HepG2 (cell line): ENCODE results near the gene PRSS33. TPM values are rescaled to one million over a fixed set of nuclear protein-coding genes. Genes with fewer than 3 reads are reported as not detected.
A peak's percentile ranks its signal among the peaks of the same experiment; 100 is the strongest.

ENCODE experiments used
- AFF4 ChIP-seq: sonication (generic); formaldehyde crosslinking; IDR thresholded peaks from 2 replicates; pipeline ENCODE4 v1.4.0; 2020; ENCODE audit warnings: missing genetic modification reagents
- ATF7 ChIP-seq, 2 experiments: fragments of 450-650 bp in 1 of 2; sonication (generic) in 1 of 2; formaldehyde crosslinking in 1 of 2; IDR thresholded peaks; 2 replicates each; pipeline versions ENCODE4 v1.4.0 to v1.6.1; 2016 to 2020; ENCODE audit warnings: antibody characterized with exemption in 1 of 2, mild to moderate bottlenecking in 1 of 2, missing genetic modification reagents in 1 of 2
- CBX5 ChIP-seq: sonication (generic); formaldehyde crosslinking; IDR thresholded peaks from 2 replicates; pipeline ENCODE4 v1.4.0; 2020; ENCODE audit warnings: missing genetic modification reagents, borderline replicate concordance
- DMAP1 ChIP-seq: IDR thresholded peaks from 2 replicates; pipeline ENCODE4 v1.6.1; 2016
- ELF1 ChIP-seq: sonication (generic); formaldehyde crosslinking; IDR thresholded peaks from 2 replicates; pipeline ENCODE4 v1.4.0; 2020; ENCODE audit warnings: missing genetic modification reagents
- HIVEP1 ChIP-seq: sonication (generic); formaldehyde crosslinking; IDR thresholded peaks from 2 replicates; pipeline ENCODE4 v1.4.0; 2020; ENCODE audit warnings: mild to moderate bottlenecking, missing genetic modification reagents
- HNRNPK ChIP-seq: fragments of 200-400 bp; formaldehyde crosslinking; IDR thresholded peaks from 2 replicates; pipeline ENCODE4 v1.6.1; 2018; ENCODE audit warnings: low read length, low read depth, moderate library complexity, mild to moderate bottlenecking; ENCODE audit not compliant: poor library complexity, severe bottlenecking
- MEIS2 ChIP-seq: sonication (generic); formaldehyde crosslinking; IDR thresholded peaks from 2 replicates; pipeline ENCODE4 v1.9.0; 2021; ENCODE audit warnings: mild to moderate bottlenecking, missing genetic modification reagents
- NAIF1 ChIP-seq: sonication (generic); formaldehyde crosslinking; IDR thresholded peaks from 2 replicates; pipeline ENCODE4 v1.5.0; 2020; ENCODE audit warnings: mild to moderate bottlenecking, missing genetic modification reagents, borderline replicate concordance
- RCOR2 ChIP-seq: IDR thresholded peaks from 2 replicates; pipeline ENCODE4 v1.6.1; 2016; ENCODE audit warnings: missing biosample characterization, missing genetic modification reagents
- REST ChIP-seq, 2 experiments: IDR thresholded peaks; 2 replicates each; pipeline ENCODE4 v1.6.1; 2011 to 2012; ENCODE audit warnings: low read length in 2 of 2, borderline replicate concordance in 1 of 2, low read depth in 1 of 2, mild to moderate bottlenecking in 1 of 2, moderate library complexity in 1 of 2
- SOX13 ChIP-seq, 3 experiments: fragments of 450-650 bp in 1 of 3; sonication (generic) in 1 of 3; formaldehyde crosslinking in 1 of 3; IDR thresholded peaks in 2 of 3; conservative IDR thresholded peaks in 1 of 3; 2 replicates each; pipeline versions ENCODE4 v1.5.0 to v1.6.1; 2016 to 2020; ENCODE audit warnings: antibody characterized with exemption in 1 of 3, mild to moderate bottlenecking in 1 of 3, missing compliant biosample characterization in 1 of 3, missing genetic modification reagents in 1 of 3, moderate library complexity in 1 of 3
- TAF15 ChIP-seq: fragments of 200-400 bp; formaldehyde crosslinking; IDR thresholded peaks from one replicate; pipeline ENCODE4 v1.6.1; 2018; ENCODE audit warnings: mild to moderate bottlenecking, low read depth, low read length; ENCODE audit not compliant: poor library complexity, severe bottlenecking
- TOPORS ChIP-seq: sonication (generic); formaldehyde crosslinking; IDR thresholded peaks from 2 replicates; pipeline ENCODE4 v1.8.0; 2023; ENCODE audit warnings: mild to moderate bottlenecking, missing genetic modification reagents
- YY1 ChIP-seq: IDR thresholded peaks from 2 replicates; pipeline ENCODE4 v1.6.1; 2011; ENCODE audit warnings: low read length, low read depth, moderate library complexity, mild to moderate bottlenecking; ENCODE audit not compliant: insufficient read depth, insufficient replicate concordance
- ZFP1 ChIP-seq: IDR thresholded peaks from 2 replicates; pipeline ENCODE4 v1.6.1; 2016
- ZFP41 ChIP-seq: sonication (generic); formaldehyde crosslinking; IDR thresholded peaks from 2 replicates; pipeline ENCODE4 v1.4.0; 2020; ENCODE audit warnings: mild to moderate bottlenecking, missing genetic modification reagents, borderline replicate concordance
- ZNF136 ChIP-seq: sonication (generic); formaldehyde crosslinking; IDR thresholded peaks from 2 replicates; pipeline ENCODE4 v1.8.1; 2022; ENCODE audit warnings: low read depth, mild to moderate bottlenecking, moderate library complexity, missing genetic modification reagents
- ZNF547 ChIP-seq: sonication (generic); formaldehyde crosslinking; IDR thresholded peaks from 2 replicates; pipeline ENCODE4 v1.5.1; 2020; ENCODE audit warnings: mild to moderate bottlenecking, missing genetic modification reagents
- ZNF556 ChIP-seq: sonication (generic); formaldehyde crosslinking; IDR thresholded peaks from 2 replicates; pipeline ENCODE4 v1.4.0; 2020; ENCODE audit warnings: mild to moderate bottlenecking, missing genetic modification reagents, borderline replicate concordance
- ZNF749 ChIP-seq: sonication (generic); formaldehyde crosslinking; IDR thresholded peaks from 2 replicates; pipeline ENCODE4 v1.8.0; 2022; ENCODE audit warnings: mild to moderate bottlenecking, missing genetic modification reagents, moderate library complexity, borderline replicate concordance
- ZNF75D ChIP-seq: sonication (generic); formaldehyde crosslinking; IDR thresholded peaks from 2 replicates; pipeline ENCODE4 v1.8.1; 2023; ENCODE audit warnings: missing genetic modification reagents, mild to moderate bottlenecking, borderline replicate concordance
- polyA plus RNA-seq, 8 experiments: library from polyadenylated mRNA; depleted of rRNA in 3 of 8; stranded (reverse) in 7 of 8; unstranded in 1 of 8; fragments of >200 nt; fragmentation: Illumina TruSeq in 4 of 8; extraction: Trizol in 4 of 8; gene quantifications; 2 replicates each; pipeline versions ENCODE4 v1.2.1 to v1.2.3, GENCODE V29; 2011 to 2016; ENCODE audit warnings: low read depth in 4 of 8, missing spikeins in 1 of 8, mixed read lengths in 1 of 8; ENCODE audit not compliant: insufficient read depth in 1 of 8
- total RNA-seq, 5 experiments: library from RNA; depleted of rRNA; stranded (reverse); fragments of >200 nt; fragmentation: Illumina TruSeq; extraction: Trizol; gene quantifications; 2 replicates each; pipeline ENCODE4 v1.2.3, GENCODE V29; 2016; ENCODE audit warnings: low read depth in 1 of 5

The PRSS33 gene
- total and polyA plus RNA-seq, 2 of the 13 experiments (the other 11 are each of a cell fraction or from before 2014, with no cell fraction given): not detected

GRCh38 chr16:2777231-2777902 lies 10.0 kb downstream of the PRSS33 start, which contains the start of gene ELOB (continued):
- TF ChIP-seq ZNF547 (CRISPR knock-in tag): peak; percentile 51; the same call in 1 of the 2 replicates
- no peak for TF ChIP-seq ZNF136 (CRISPR knock-in tag)
- no peak for TF ChIP-seq ATF7 (IDR thresholded peaks at IDR 0.05)
- TF ChIP-seq ATF7 (CRISPR knock-in tag; IDR thresholded peaks at IDR 0.05): no peak
- peak; percentile 60; the same call in 1 of the 2 replicates for TF ChIP-seq HIVEP1 (CRISPR knock-in tag)
- TF ChIP-seq TOPORS: no peak; the same call in none of the 2 replicates
- TF ChIP-seq CBX5 (CRISPR knock-in tag): no peak
- peak; percentile 12 for TF ChIP-seq HNRNPK
- TF ChIP-seq AFF4: peak; percentile 41; the same call in 1 of the 2 replicates
- TF ChIP-seq TAF15: peak; percentile 26
- peak; percentile 91 for TF ChIP-seq DMAP1 (CRISPR knock-in tag)
- TF ChIP-seq ZNF75D (CRISPR knock-in tag): no peak
- TF ChIP-seq SOX13 (IDR thresholded peaks at IDR 0.05): no peak
- TF ChIP-seq SOX13 (CRISPR knock-in tag; conservative IDR thresholded peaks at IDR 0.05 in 1 of 2, IDR thresholded peaks at IDR 0.05 in 1 of 2): 0 out of 4 replicates have a peak, but pooled peaks of 1 of the 2 experiments have one; percentile 27
- TF ChIP-seq REST (IDR thresholded peaks at IDR 0.05; ENCODE audit: borderline replicate concordance in 1 of 2, low read depth in 1 of 2, low read length in 2 of 2): peak in 1 of 2 experiments; percentile 47; a peak in 1 of 4 replicates
- no peak for TF ChIP-seq MEIS2 (CRISPR knock-in tag)
- no peak for TF ChIP-seq NAIF1 (CRISPR knock-in tag)
- 0 out of 2 replicates have a peak, but pooled peaks have one; percentile 55 for TF ChIP-seq ZNF556 (CRISPR knock-in tag)
- TF ChIP-seq ZNF749 (CRISPR knock-in tag): no peak
- TF ChIP-seq ELF1 (CRISPR knock-in tag): no peak; the same call in 1 of the 2 replicates
- peak; percentile 23; the same call in 1 of the 2 replicates for TF ChIP-seq ZFP41 (CRISPR knock-in tag)
- TF ChIP-seq RCOR2: no peak
- no peak for TF ChIP-seq ZFP1
- TF ChIP-seq YY1: peak; percentile 98
